WTC11 (cell line): ENCODE results near the gene MYOM1. TPM values are rescaled to one million over a fixed set of nuclear protein-coding genes. Genes with fewer than 3 reads are reported as not detected.

Experiments
- ATAC-seq: fragments of 200-7000 bp; cut with Tn5 transposase; 2 replicates; pipeline ENCODE4 v1.10.0; 2021; ENCODE audit warnings: mild to moderate bottlenecking, moderate library complexity
- CTCF ChIA-PET: fragments of 300-600 bp; sonication (Branson Sonifier 250); formaldehyde crosslinking; loops from one replicate; lab custom pipeline; 2021; ENCODE audit warnings: antibody characterized with exemption; lab: Charles Lee
- POLR2A ChIA-PET: fragments of 350-600 bp; sonication (Branson Sonifier 250); formaldehyde crosslinking; loops from one replicate; lab custom pipeline; 2021; ENCODE audit warnings: antibody characterized with exemption; lab: Charles Lee
- DNase-seq: peaks from one replicate; pipeline ENCODE4 v3.0.0; 2021; ENCODE audit warnings: low spot score
- H3K27ac Mint-ChIP-seq: 2 replicates; pipeline ENCODE4 v1.8.0; 2021; ENCODE audit warnings: mixed read lengths
- H3K27me3 Mint-ChIP-seq: 2 replicates; pipeline ENCODE4 v1.8.0; 2021; ENCODE audit warnings: low read depth, mild to moderate bottlenecking, moderate library complexity, mixed read lengths
- H3K36me3 Mint-ChIP-seq: 2 replicates; pipeline ENCODE4 v1.8.0; 2021; ENCODE audit warnings: mixed read lengths
- H3K4me1 Mint-ChIP-seq: 2 replicates; pipeline ENCODE4 v1.8.0; 2022; ENCODE audit warnings: mixed read lengths
- H3K4me3 Mint-ChIP-seq: 2 replicates; pipeline ENCODE4 v1.8.0; 2021; ENCODE audit warnings: mild to moderate bottlenecking, moderate library complexity, mixed read lengths
- H3K9me3 Mint-ChIP-seq: 2 replicates; pipeline ENCODE4 v1.8.0; 2021; ENCODE audit warnings: mixed read lengths
- ATF1 ChIP-seq: sonication (generic); formaldehyde crosslinking; IDR thresholded peaks from 2 replicates; pipeline ENCODE4 v1.8.1; 2023; ENCODE audit warnings: mild to moderate bottlenecking, moderate library complexity, missing genetic modification reagents
- ESRRA ChIP-seq: sonication (generic); formaldehyde crosslinking; IDR thresholded peaks from 2 replicates; pipeline ENCODE4 v1.8.1; 2022; ENCODE audit warnings: mild to moderate bottlenecking, missing genetic modification reagents, borderline replicate concordance
- FOXP1 ChIP-seq: sonication (generic); formaldehyde crosslinking; IDR thresholded peaks from 2 replicates; pipeline ENCODE4 v1.8.0; 2022; ENCODE audit warnings: missing genetic modification reagents, mild to moderate bottlenecking, moderate library complexity, borderline replicate concordance
- GTF2I ChIP-seq: fragments of 250-450 bp; sonication (Bioruptor Pico); conservative IDR thresholded peaks from 2 replicates; pipeline ENCODE4 v1.4.0; 2021; ENCODE audit warnings: mild to moderate bottlenecking
- MYBL2 ChIP-seq: sonication (generic); formaldehyde crosslinking; IDR thresholded peaks from 2 replicates; pipeline ENCODE4 v1.8.1; 2023; ENCODE audit warnings: mild to moderate bottlenecking, moderate library complexity, missing genetic modification reagents
- TEAD4 ChIP-seq: sonication (generic); formaldehyde crosslinking; IDR thresholded peaks from 2 replicates; pipeline ENCODE4 v1.8.0; 2022; ENCODE audit warnings: mild to moderate bottlenecking, missing genetic modification reagents
- ZNF138 ChIP-seq: sonication (generic); formaldehyde crosslinking; conservative IDR thresholded peaks from 2 replicates; pipeline ENCODE4 v1.8.1; 2022; ENCODE audit warnings: mild to moderate bottlenecking, moderate library complexity, missing genetic modification reagents
- total RNA-seq: library from RNA; stranded (reverse); gene quantifications from 3 replicates; pipeline ENCODE4 v1.2.3, GENCODE V29; 2021
- TF ChIP-seq, protein P1 (sequence below): sonication (generic); formaldehyde crosslinking; IDR thresholded peaks from 2 replicates; pipeline ENCODE4 v1.8.1; 2022; ENCODE audit warnings: low read depth, mild to moderate bottlenecking, moderate library complexity, missing genetic modification reagents, borderline replicate concordance
- TF ChIP-seq, protein P2 (sequence below): sonication (generic); formaldehyde crosslinking; IDR thresholded peaks from 2 replicates; pipeline ENCODE4 v1.8.0; 2023; ENCODE audit warnings: missing genetic modification reagents, mild to moderate bottlenecking, borderline replicate concordance
- TF ChIP-seq, protein P3 (sequence below): sonication (generic); formaldehyde crosslinking; IDR thresholded peaks from 2 replicates; pipeline ENCODE4 v1.8.0; 2022; ENCODE audit warnings: missing genetic modification reagents
- TF ChIP-seq, protein P4 (sequence below): sonication (generic); formaldehyde crosslinking; IDR thresholded peaks from 2 replicates; pipeline ENCODE4 v1.8.1; 2023; ENCODE audit warnings: mild to moderate bottlenecking, moderate library complexity, missing genetic modification reagents

The MYOM1 gene
- total RNA-seq, 1 experiment from 2014 or later = 0.35 TPM

DNA sequence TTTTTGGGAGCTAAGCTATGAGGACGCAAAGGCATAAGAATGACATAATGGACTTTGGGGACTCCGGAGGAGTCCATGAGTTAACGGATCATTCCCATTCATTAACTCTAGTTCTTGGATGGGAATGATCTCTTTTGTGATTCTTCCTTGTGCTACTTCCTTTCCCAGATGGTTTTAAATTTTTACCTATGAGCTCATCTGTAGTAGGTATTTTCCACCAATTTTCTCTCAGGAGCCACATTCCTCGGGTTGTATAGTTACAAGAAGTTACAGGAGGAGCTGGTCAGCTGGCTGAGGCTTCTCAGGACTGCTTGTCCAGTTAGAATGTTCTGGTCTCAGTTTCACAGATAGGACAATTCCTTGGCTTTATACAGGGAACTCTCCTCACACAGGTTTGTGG, 164.0 kb downstream of the MYOM1 start (continued):
- TF ChIP-seq ZNF138 (CRISPR knock-in tag) = no peak
- TF ChIP-seq, protein P1, sequence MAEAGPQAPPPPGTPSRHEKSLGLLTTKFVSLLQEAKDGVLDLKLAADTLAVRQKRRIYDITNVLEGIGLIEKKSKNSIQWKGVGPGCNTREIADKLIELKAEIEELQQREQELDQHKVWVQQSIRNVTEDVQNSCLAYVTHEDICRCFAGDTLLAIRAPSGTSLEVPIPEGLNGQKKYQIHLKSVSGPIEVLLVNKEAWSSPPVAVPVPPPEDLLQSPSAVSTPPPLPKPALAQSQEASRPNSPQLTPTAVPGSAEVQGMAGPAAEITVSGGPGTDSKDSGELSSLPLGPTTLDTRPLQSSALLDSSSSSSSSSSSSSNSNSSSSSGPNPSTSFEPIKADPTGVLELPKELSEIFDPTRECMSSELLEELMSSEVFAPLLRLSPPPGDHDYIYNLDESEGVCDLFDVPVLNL (CRISPR knock-in tag) = no peak

DNA sequence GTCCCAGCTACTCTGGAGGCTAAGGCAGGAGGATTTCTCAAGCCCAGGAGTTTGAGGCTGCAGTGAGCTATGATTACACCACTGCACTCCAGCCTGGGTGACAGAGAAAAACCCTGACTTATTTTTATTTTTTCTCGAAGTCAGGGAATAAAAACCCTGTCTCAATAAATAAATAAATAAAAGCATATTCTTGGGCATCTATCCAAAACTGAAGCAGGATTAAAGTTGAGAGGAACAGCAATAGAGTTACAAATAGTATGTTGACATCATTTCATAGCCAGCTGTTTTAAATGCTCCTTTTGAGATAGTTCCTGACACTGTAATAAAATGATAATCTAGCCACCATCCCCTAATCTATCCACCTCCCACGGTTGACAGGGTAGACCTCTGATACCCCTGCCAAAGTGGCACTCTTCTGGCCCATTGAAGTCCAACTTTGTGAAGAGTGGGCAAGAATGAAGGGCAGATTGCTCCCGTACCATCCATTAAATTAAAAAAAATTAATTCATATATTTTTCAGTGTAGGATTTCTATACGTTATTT, 164.5 kb downstream of the MYOM1 start:
- CTCF ChIA-PET = interaction anchor here (1.0 to 1.5 kb wide), 2 partner anchors 74 to 107 kb away, joined by 3 to 5 read pairs; no protein-coding TSS in a partner anchor
- H3K4me1 Mint-ChIP-seq = peaks cover 21% of the 10 kb centered on the region
- peaks cover 14% of the 10 kb centered on the region for H3K9me3 Mint-ChIP-seq
- TF ChIP-seq TEAD4 (CRISPR knock-in tag) (no peak), GTF2I (CRISPR knock-in tag) (no peak)
- POLR2A ChIA-PET = no interaction called here
- H3K27ac Mint-ChIP-seq = no peak overlapping the region
- no peak for ATAC-seq
- peaks cover 2% of the 10 kb centered on the region; the same call in 1 of the 2 replicates for H3K27me3 Mint-ChIP-seq
- H3K4me3 Mint-ChIP-seq = no peak overlapping the region
- DNase-seq = no peak
- peaks cover 10% of the 10 kb centered on the region for H3K36me3 Mint-ChIP-seq

DNA sequence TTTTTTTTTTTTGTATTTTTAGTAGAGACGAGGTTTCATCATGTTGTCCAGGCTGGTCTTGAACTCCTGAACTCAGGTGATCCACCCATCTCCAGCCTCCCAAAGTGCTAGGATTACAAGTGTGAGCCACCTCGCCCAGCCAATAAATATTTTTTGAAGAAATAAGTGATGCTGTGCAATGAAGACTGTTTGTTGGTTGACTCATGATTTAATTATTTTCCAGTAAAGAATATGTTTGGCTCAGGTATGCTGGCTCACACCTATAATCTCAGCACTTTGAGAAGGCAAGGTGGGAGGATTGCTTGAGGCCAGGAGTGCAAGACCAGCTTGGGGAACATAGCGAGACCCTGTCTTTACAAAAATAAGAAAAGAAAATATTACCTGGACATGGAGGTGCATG, 165.0 kb downstream of the MYOM1 start:
- Mint-ChIP-seq H3K4me3 (no peak overlapping the region), H3K9me3 (peaks cover 14% of the 10 kb centered on the region), H3K4me1 (peaks cover 21% of the 10 kb centered on the region), H3K36me3 (peaks cover 10% of the 10 kb centered on the region), H3K27me3 (peaks cover 2% of the 10 kb centered on the region; the same call in 1 of the 2 replicates), H3K27ac (no peak overlapping the region)
- POLR2A ChIA-PET = no interaction called here
- CTCF ChIA-PET = no interaction called here
- no peak for DNase-seq
- ATAC-seq = no peak
- TF ChIP-seq ESRRA (no peak), MYBL2 (CRISPR knock-in tag) (no peak), FOXP1 (CRISPR knock-in tag) (no peak), ATF1 (no peak)
- TF ChIP-seq, protein P2, sequence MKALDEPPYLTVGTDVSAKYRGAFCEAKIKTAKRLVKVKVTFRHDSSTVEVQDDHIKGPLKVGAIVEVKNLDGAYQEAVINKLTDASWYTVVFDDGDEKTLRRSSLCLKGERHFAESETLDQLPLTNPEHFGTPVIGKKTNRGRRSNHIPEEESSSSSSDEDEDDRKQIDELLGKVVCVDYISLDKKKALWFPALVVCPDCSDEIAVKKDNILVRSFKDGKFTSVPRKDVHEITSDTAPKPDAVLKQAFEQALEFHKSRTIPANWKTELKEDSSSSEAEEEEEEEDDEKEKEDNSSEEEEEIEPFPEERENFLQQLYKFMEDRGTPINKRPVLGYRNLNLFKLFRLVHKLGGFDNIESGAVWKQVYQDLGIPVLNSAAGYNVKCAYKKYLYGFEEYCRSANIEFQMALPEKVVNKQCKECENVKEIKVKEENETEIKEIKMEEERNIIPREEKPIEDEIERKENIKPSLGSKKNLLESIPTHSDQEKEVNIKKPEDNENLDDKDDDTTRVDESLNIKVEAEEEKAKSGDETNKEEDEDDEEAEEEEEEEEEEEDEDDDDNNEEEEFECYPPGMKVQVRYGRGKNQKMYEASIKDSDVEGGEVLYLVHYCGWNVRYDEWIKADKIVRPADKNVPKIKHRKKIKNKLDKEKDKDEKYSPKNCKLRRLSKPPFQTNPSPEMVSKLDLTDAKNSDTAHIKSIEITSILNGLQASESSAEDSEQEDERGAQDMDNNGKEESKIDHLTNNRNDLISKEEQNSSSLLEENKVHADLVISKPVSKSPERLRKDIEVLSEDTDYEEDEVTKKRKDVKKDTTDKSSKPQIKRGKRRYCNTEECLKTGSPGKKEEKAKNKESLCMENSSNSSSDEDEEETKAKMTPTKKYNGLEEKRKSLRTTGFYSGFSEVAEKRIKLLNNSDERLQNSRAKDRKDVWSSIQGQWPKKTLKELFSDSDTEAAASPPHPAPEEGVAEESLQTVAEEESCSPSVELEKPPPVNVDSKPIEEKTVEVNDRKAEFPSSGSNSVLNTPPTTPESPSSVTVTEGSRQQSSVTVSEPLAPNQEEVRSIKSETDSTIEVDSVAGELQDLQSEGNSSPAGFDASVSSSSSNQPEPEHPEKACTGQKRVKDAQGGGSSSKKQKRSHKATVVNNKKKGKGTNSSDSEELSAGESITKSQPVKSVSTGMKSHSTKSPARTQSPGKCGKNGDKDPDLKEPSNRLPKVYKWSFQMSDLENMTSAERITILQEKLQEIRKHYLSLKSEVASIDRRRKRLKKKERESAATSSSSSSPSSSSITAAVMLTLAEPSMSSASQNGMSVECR (CRISPR knock-in tag) = no peak
- TF ChIP-seq, protein P3, sequence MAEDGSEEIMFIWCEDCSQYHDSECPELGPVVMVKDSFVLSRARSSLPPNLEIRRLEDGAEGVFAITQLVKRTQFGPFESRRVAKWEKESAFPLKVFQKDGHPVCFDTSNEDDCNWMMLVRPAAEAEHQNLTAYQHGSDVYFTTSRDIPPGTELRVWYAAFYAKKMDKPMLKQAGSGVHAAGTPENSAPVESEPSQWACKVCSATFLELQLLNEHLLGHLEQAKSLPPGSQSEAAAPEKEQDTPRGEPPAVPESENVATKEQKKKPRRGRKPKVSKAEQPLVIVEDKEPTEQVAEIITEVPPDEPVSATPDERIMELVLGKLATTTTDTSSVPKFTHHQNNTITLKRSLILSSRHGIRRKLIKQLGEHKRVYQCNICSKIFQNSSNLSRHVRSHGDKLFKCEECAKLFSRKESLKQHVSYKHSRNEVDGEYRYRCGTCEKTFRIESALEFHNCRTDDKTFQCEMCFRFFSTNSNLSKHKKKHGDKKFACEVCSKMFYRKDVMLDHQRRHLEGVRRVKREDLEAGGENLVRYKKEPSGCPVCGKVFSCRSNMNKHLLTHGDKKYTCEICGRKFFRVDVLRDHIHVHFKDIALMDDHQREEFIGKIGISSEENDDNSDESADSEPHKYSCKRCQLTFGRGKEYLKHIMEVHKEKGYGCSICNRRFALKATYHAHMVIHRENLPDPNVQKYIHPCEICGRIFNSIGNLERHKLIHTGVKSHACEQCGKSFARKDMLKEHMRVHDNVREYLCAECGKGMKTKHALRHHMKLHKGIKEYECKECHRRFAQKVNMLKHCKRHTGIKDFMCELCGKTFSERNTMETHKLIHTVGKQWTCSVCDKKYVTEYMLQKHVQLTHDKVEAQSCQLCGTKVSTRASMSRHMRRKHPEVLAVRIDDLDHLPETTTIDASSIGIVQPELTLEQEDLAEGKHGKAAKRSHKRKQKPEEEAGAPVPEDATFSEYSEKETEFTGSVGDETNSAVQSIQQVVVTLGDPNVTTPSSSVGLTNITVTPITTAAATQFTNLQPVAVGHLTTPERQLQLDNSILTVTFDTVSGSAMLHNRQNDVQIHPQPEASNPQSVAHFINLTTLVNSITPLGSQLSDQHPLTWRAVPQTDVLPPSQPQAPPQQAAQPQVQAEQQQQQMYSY (CRISPR knock-in tag) = no peak
- TF ChIP-seq, protein P4, sequence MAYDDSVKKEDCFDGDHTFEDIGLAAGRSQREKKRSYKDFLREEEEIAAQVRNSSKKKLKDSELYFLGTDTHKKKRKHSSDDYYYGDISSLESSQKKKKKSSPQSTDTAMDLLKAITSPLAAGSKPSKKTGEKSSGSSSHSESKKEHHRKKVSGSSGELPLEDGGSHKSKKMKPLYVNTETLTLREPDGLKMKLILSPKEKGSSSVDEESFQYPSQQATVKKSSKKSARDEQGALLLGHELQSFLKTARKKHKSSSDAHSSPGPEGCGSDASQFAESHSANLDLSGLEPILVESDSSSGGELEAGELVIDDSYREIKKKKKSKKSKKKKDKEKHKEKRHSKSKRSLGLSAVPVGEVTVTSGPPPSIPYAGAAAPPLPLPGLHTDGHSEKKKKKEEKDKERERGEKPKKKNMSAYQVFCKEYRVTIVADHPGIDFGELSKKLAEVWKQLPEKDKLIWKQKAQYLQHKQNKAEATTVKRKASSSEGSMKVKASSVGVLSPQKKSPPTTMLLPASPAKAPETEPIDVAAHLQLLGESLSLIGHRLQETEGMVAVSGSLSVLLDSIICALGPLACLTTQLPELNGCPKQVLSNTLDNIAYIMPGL = no peak
